ENCODE data around the gene LRRC45.

The LRRC45 gene

GRCh38 chr17:81994593-81995462, 28.3 kb upstream of the LRRC45 start:
- DNase-seq: no peak

GRCh38 chr17:81995463-81996231, 27.5 kb upstream of the LRRC45 start:
- no peak for DNase-seq

GRCh38 chr17:81996232-81996756, 26.8 kb upstream of the LRRC45 start:
- DNase-seq: no peak

- DNase-seq: no peak
These were observed 26.2 kb upstream of the LRRC45 start for GRCh38 chr17:81996757-81997441.

GRCh38 chr17:81998212-81998611, 24.9 kb upstream of the LRRC45 start:
- no peak for DNase-seq

- no peak for DNase-seq
These were observed 24.2 kb upstream of the LRRC45 start for GRCh38 chr17:81998691-81999438.

- no peak for DNase-seq
These were observed 23.5 kb upstream of the LRRC45 start for GRCh38 chr17:81999587-81999975.

GRCh38 chr17:81999976-82000802, 22.9 kb upstream of the LRRC45 start:
- no peak for DNase-seq

- DNase-seq: peak; percentile 38
These were observed 22.1 kb upstream of the LRRC45 start for GRCh38 chr17:82000803-82001570.

GRCh38 chr17:82001571-82002056, 21.5 kb upstream of the LRRC45 start:
- DNase-seq: no peak

GRCh38 chr17:82003411-82004381, 19.4 kb upstream of the LRRC45 start:
- DNase-seq: no peak

- DNase-seq: no peak
These were observed 18.3 kb upstream of the LRRC45 start for GRCh38 chr17:82004517-82005455.

- DNase-seq: peak; percentile 25
These were observed 17.3 kb upstream of the LRRC45 start for GRCh38 chr17:82005701-82006348.

- DNase-seq: peak; percentile 33
These were observed 16.5 kb upstream of the LRRC45 start for GRCh38 chr17:82006468-82007227.

- no peak for DNase-seq
These were observed 15.9 kb upstream of the LRRC45 start for GRCh38 chr17:82007228-82007494.

- DNase-seq: no peak
These were observed 15.4 kb upstream of the LRRC45 start for GRCh38 chr17:82007495-82008257.

Data from NCI-H1694 treated with DMSO at 0.1 percent for 48 hours (cell line).